GM21737 (cell line): ENCODE measurements around the gene GSTK1.
"Not testable (repeated sequence)": the region's sequence is repeated elsewhere in the genome, so short reads cannot be mapped to it uniquely, and the experiment has no call there.

ENCODE experiments used
- ATAC-seq: cut with Tn5 transposase; IDR thresholded peaks from one replicate; pipeline ENCODE4 v1.9.1; 2021; ENCODE audit warnings: mild to moderate bottlenecking, moderate library complexity; ENCODE audit not compliant: unreplicated experiment

GSTK1 gene

GRCh38 chr7:143238289-143238980 is 24.8 kb upstream of the GSTK1 start:
- no peak for ATAC-seq

- no peak for ATAC-seq
Observed at GRCh38 chr7:143239813-143240212, 23.4 kb upstream of the GSTK1 start.

GRCh38 chr7:143240291-143241168 is 22.7 kb upstream of the GSTK1 start:
- ATAC-seq, result peak; percentile 87

- no peak for ATAC-seq
Observed at GRCh38 chr7:143242306-143242705, 20.9 kb upstream of the GSTK1 start.

GRCh38 chr7:143243111-143243510 is 20.1 kb upstream of the GSTK1 start:
- no peak for ATAC-seq

- ATAC-seq, result no peak
Observed at GRCh38 chr7:143243614-143244013, 19.6 kb upstream of the GSTK1 start.

GRCh38 chr7:143244321-143244720 is 18.9 kb upstream of the GSTK1 start:
- no peak for ATAC-seq

- no peak for ATAC-seq
Observed at GRCh38 chr7:143245123-143245522, 18.1 kb upstream of the GSTK1 start.

- no peak for ATAC-seq
Observed at GRCh38 chr7:143247372-143247771, 15.9 kb upstream of the GSTK1 start.

- no peak for ATAC-seq
Observed at GRCh38 chr7:143248761-143249354, 14.4 kb upstream of the GSTK1 start.

- ATAC-seq, result no peak
Observed at GRCh38 chr7:143250199-143250598, 13.0 kb upstream of the GSTK1 start.

GRCh38 chr7:143250822-143251221 is 12.4 kb upstream of the GSTK1 start:
- no peak for ATAC-seq

GRCh38 chr7:143252006-143252405 is 11.2 kb upstream of the GSTK1 start:
- ATAC-seq, result no peak

GRCh38 chr7:143255564-143255963 is 7.7 kb upstream of the GSTK1 start:
- ATAC-seq, result no peak

GRCh38 chr7:143256325-143256724 is 6.9 kb upstream of the GSTK1 start:
- no peak for ATAC-seq

- peak; percentile 63 for ATAC-seq
Observed at GRCh38 chr7:143256932-143257331, 6.3 kb upstream of the GSTK1 start.

- no peak for ATAC-seq
Observed at GRCh38 chr7:143257501-143257900, 5.7 kb upstream of the GSTK1 start.

- peak; percentile 40 for ATAC-seq
Observed at GRCh38 chr7:143258831-143259230, 4.4 kb upstream of the GSTK1 start.

GRCh38 chr7:143259765-143260164 is 3.5 kb upstream of the GSTK1 start:
- ATAC-seq, result no peak

- no peak for ATAC-seq
Observed at GRCh38 chr7:143261901-143262300, 1.3 kb upstream of the GSTK1 start.

GRCh38 chr7:143264196-143264568 is 941 bp downstream of the GSTK1 start:
- ATAC-seq, result not testable (repeated sequence)
